Endodermal cell (in vitro differentiated cells): ENCODE data around the gene TCF21. TPM values are rescaled to one million over a fixed set of nuclear protein-coding genes. Genes with fewer than 3 reads are reported as not detected.

Source experiments
- DNase-seq: peaks from one replicate; pipeline ENCODE4 v3.0.0-alpha.2; 2017
- H3K27ac ChIP-seq: 2 replicates; pipeline ENCODE4 v1.5.1; 2013; ENCODE audit warnings: mild to moderate bottlenecking, low read depth, low read length, moderate library complexity
- H3K27me3 ChIP-seq: 2 replicates; pipeline ENCODE4 v1.6.1; 2013; ENCODE audit warnings: mild to moderate bottlenecking, low read length, moderate library complexity; ENCODE audit not compliant: insufficient read depth, control insufficient read depth, poor library complexity, severe bottlenecking
- H3K36me3 ChIP-seq: 2 replicates; pipeline ENCODE4 v1.7.0; 2013; ENCODE audit warnings: mild to moderate bottlenecking, low read length, moderate library complexity; ENCODE audit not compliant: control insufficient read depth, insufficient read depth
- H3K4me1 ChIP-seq: one replicate; pipeline ENCODE4 v1.7.0; 2013; ENCODE audit warnings: low read length; ENCODE audit not compliant: control insufficient read depth, insufficient read depth
- H3K4me3 ChIP-seq: 2 replicates; pipeline ENCODE4 v1.5.1; 2013; ENCODE audit warnings: mild to moderate bottlenecking, low read length, moderate library complexity
- H3K9ac ChIP-seq: 2 replicates; pipeline ENCODE4 v1.6.1; 2013; ENCODE audit warnings: mild to moderate bottlenecking, low read length, moderate library complexity; ENCODE audit not compliant: poor library complexity, severe bottlenecking; ENCODE audit errors: extremely low read depth
- H3K9me3 ChIP-seq: 2 replicates; pipeline ENCODE4 v1.6.1; 2013; ENCODE audit warnings: mild to moderate bottlenecking, low read length, moderate library complexity; ENCODE audit not compliant: control insufficient read depth
- H3K27ac Mint-ChIP-seq: 2 replicates; pipeline ENCODE4 v1.8.0; 2020; ENCODE audit warnings: mixed read lengths
- H3K27me3 Mint-ChIP-seq: 2 replicates; pipeline ENCODE4 v1.8.0; 2021; ENCODE audit warnings: mild to moderate bottlenecking, mixed read lengths; ENCODE audit not compliant: insufficient read depth
- H3K36me3 Mint-ChIP-seq: 2 replicates; pipeline ENCODE4 v1.8.0; 2020; ENCODE audit warnings: low read depth, mixed read lengths
- H3K4me1 Mint-ChIP-seq: 2 replicates; pipeline ENCODE4 v1.8.0; 2020; ENCODE audit warnings: mixed read lengths
- H3K4me3 Mint-ChIP-seq: 2 replicates; pipeline ENCODE4 v1.8.0; 2020; ENCODE audit warnings: mild to moderate bottlenecking, moderate library complexity, mixed read lengths
- H3K9me3 Mint-ChIP-seq: 2 replicates; pipeline ENCODE4 v1.8.0; 2020; ENCODE audit warnings: mild to moderate bottlenecking, mixed read lengths
- WGBS, 2 experiments: methylation state at CpG; one replicate each; pipeline versions ENCODE4 v1.1.5 to v1.1.7; 2013; ENCODE audit warnings: missing lambda C conversion rate in 2 of 2, mixed read lengths in 1 of 2; ENCODE audit not compliant: insufficient coverage in 1 of 2, insufficient read length in 1 of 2; 5-methylcytosine and 5-hydroxymethylcytosine counted together
- total RNA-seq, 2 donors: library from RNA; stranded (reverse); fragmentation: NEBNext Ultra II Directional in 1 of 2; extraction: Animal tissue kit (Norgen Biotek cat#: 25700) in 1 of 2; gene quantifications; 2 replicates in 1 of 2; 3 replicates in 1 of 2; pipeline ENCODE4 v1.2.1, GENCODE V29; 2021
- TF ChIP-seq, protein P1 (sequence below): fragments of 200-600 bp; sonication (generic); conservative IDR thresholded peaks from 2 replicates; pipeline ENCODE4 v1.5.0; 2021; ENCODE audit warnings: antibody characterized with exemption, mild to moderate bottlenecking

Gene TCF21
- total RNA-seq, 2 donors from 2014 or later: 0.11 TPM; not detected in 1

- Histone ChIP-seq H3K4me1 (no peaks in the 10 kb centered on the region), H3K36me3 (no peaks in the 10 kb centered on the region), H3K27ac (no peak overlapping the region), H3K9me3 (no peaks in the 10 kb centered on the region), H3K9ac (no peak overlapping the region), H3K27me3 (no peaks in the 10 kb centered on the region), H3K4me3 (no peak overlapping the region)
- Mint-ChIP-seq H3K27ac (no peak overlapping the region), H3K4me1 (no peaks in the 10 kb centered on the region), H3K9me3 (peaks cover 13% of the 10 kb centered on the region), H3K36me3 (no peaks in the 10 kb centered on the region), H3K27me3 (no peaks in the 10 kb centered on the region), H3K4me3 (no peak overlapping the region)
- no peak for DNase-seq
- 83% methylated on average over 1 of the region's 1 CpG; no CpG with 5 or more reads in 1 of the 2 experiments for WGBS, 2 experiments
- TF ChIP-seq, protein P1, sequence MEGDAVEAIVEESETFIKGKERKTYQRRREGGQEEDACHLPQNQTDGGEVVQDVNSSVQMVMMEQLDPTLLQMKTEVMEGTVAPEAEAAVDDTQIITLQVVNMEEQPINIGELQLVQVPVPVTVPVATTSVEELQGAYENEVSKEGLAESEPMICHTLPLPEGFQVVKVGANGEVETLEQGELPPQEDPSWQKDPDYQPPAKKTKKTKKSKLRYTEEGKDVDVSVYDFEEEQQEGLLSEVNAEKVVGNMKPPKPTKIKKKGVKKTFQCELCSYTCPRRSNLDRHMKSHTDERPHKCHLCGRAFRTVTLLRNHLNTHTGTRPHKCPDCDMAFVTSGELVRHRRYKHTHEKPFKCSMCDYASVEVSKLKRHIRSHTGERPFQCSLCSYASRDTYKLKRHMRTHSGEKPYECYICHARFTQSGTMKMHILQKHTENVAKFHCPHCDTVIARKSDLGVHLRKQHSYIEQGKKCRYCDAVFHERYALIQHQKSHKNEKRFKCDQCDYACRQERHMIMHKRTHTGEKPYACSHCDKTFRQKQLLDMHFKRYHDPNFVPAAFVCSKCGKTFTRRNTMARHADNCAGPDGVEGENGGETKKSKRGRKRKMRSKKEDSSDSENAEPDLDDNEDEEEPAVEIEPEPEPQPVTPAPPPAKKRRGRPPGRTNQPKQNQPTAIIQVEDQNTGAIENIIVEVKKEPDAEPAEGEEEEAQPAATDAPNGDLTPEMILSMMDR: no peak
These were observed 49.6 kb downstream of the TCF21 start for GRCh38 chr6:133938533-133938932.

DNA sequence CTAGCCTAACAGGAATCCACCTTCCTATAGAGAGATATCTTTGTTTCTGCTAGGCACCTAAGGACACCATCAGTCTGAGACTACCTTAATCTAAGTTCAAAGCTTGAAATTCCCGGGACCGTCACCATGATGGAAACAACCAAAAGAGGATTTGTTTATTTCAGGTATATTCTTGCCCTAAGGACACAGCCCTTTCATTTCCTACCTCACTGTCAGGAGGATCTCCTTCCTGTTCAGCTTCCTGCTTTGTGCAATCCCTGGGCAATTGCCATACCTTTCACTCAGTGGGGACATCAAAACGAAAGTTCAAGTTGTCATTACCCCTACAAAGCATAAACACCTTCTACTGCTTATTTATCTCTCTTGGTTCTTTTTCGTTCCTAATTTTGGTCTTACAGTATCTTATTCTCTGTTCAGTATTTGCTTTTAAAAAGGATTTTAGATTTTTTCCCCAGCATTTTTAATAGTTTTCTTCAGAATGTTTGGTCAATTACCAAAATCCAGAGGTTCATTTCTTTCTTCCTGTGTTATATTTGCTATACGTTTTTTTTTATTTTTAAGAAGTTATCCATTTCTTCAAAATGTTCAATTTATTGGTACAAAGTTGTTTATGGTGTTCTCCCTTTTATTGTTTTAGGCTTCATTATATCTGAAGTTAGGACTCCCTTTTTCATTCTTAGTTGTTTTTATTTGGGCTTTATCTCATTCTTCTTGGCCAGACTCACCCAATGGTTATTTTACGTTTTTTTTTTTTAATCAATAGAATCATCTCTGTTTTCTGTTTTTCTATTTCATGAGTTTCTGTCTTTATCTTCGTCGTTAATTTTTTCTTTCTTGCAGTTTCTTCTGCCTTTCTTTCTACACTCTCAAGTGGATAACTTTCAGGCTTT lies 51.1 kb downstream of the TCF21 start:
- no peaks in the 10 kb centered on the region for H3K36me3 ChIP-seq
- no peaks in the 10 kb centered on the region for H3K27me3 Mint-ChIP-seq
- no peaks in the 10 kb centered on the region for H3K36me3 Mint-ChIP-seq
- no peak overlapping the region for H3K27ac Mint-ChIP-seq
- H3K9me3 Mint-ChIP-seq: no peaks in the 10 kb centered on the region
- H3K27ac ChIP-seq: no peak overlapping the region
- H3K4me1 Mint-ChIP-seq: no peaks in the 10 kb centered on the region
- no peak overlapping the region for H3K4me3 ChIP-seq
- H3K4me1 ChIP-seq: no peaks in the 10 kb centered on the region
- no peak overlapping the region for H3K9ac ChIP-seq
- DNase-seq: no peak
- WGBS, 2 experiments: 90 to 100% methylated on average over 2 to 7 of the region's 8 CpGs
- TF ChIP-seq, protein P1: no peak
- no peak overlapping the region for H3K4me3 Mint-ChIP-seq
- H3K27me3 ChIP-seq: no peaks in the 10 kb centered on the region
- no peaks in the 10 kb centered on the region for H3K9me3 ChIP-seq

Other genes starting within 250 kb of the TCF21 start
- 10 to 100 TPM; 40.4 to 45.4 TPM for gene TBPL1, start 64.1 kb downstream of the TCF21 start, total RNA-seq
- 1 to 10 TPM; 2.7 to 2.8 TPM for gene SLC2A12, start 163.5 kb downstream of the TCF21 start, total RNA-seq